HCT116 (cell line): ENCODE measurements around the gene CEACAM1. TPM values are rescaled to one million over a fixed set of nuclear protein-coding genes. Genes with fewer than 3 reads are reported as not detected.

ENCODE experiments used
- ATAC-seq: fragments of 200-7000 bp; cut with Tn5 transposase; 2 replicates; pipeline ENCODE4 v1.9.1; 2020; ENCODE audit warnings: mild to moderate bottlenecking, moderate library complexity
- BruUV-seq: library from RNA; stranded (reverse); fragments of 400-500 nt; replicated peaks from 2 replicates; lab custom pipeline; 2021; lab: Mats Ljungman, UMichigan
- CTCF ChIA-PET: fragments of 300-600 bp; sonication (Branson Sonifier 250); formaldehyde crosslinking; loops from one replicate; lab custom pipeline; 2021; ENCODE audit warnings: antibody characterized with exemption; lab: Charles Lee
- POLR2A ChIA-PET: fragments of 300-600, 350-600 bp; sonication (Branson Sonifier 250); formaldehyde crosslinking; loops from one replicate; lab custom pipeline; 2021; ENCODE audit warnings: antibody characterized with exemption; lab: Charles Lee
- RAD21 ChIA-PET, 2 experiments: fragments of 300-600 bp; sonication (Branson Sonifier 250); formaldehyde crosslinking; loops; one replicate each; lab custom pipeline; 2023; ENCODE audit warnings: low total read pairs in 2 of 2; ENCODE audit not compliant: uncharacterized antibody in 2 of 2, unreplicated experiment in 2 of 2, low non-redundant PET in 1 of 2; lab: Charles Lee
- DNase-seq: peaks from one replicate; pipeline ENCODE4 v3.0.0-alpha.2; 2010; ENCODE audit warnings: low read depth, low spot score
- H2AFZ ChIP-seq: fragments of 200-600 bp; shearing (Covaris generic), sonication (generic); 2 replicates; pipeline ENCODE4 v1.6.1; 2017; ENCODE audit warnings: low read depth, mixed run types, mixed read lengths, antibody characterized with exemption, low read length; ENCODE audit not compliant: poor library complexity, severe bottlenecking
- H3K27ac ChIP-seq: 2 replicates; pipeline ENCODE4 v1.5.1; 2012; ENCODE audit warnings: low read depth, low read length
- H3K27me3 ChIP-seq: fragments of 200-600 bp; sonication (generic); 2 replicates; pipeline ENCODE4 v1.6.1; 2016; ENCODE audit warnings: mixed run types, low read length, mixed read lengths; ENCODE audit not compliant: insufficient read depth
- H3K36me3 ChIP-seq, 2 experiments: fragments of 200-500 bp in 1 of 2; fragments of 200-600 bp in 1 of 2; sonication (Bioruptor generic) in 1 of 2; sonication (generic) in 1 of 2; 2 replicates each; pipeline versions ENCODE4 v1.5.1 to v1.6.1; 2014 to 2016; ENCODE audit warnings: low read length in 2 of 2, inconsistent platforms in 1 of 2, mixed read lengths in 1 of 2, mixed run types in 1 of 2; ENCODE audit not compliant: insufficient read depth in 2 of 2, control insufficient read depth in 1 of 2
- H3K4me1 ChIP-seq, 2 experiments: fragments of 200-600 bp in 1 of 2; sonication (generic) in 1 of 2; 2 replicates each; pipeline versions ENCODE4 v1.5.1 to v1.6.1; 2012 to 2017; ENCODE audit warnings: low read length in 2 of 2, inconsistent platforms in 1 of 2, mild to moderate bottlenecking in 1 of 2, mixed read lengths in 1 of 2, mixed run types in 1 of 2, moderate library complexity in 1 of 2; ENCODE audit not compliant: insufficient read depth in 2 of 2, control insufficient read depth in 1 of 2
- H3K4me2 ChIP-seq: fragments of 200-600 bp; sonication (generic); 2 replicates; pipeline ENCODE4 v1.6.1; 2017; ENCODE audit warnings: mixed run types, low read length, mixed read lengths
- H3K4me3 ChIP-seq, 2 experiments: fragments of 200-600 bp in 1 of 2; sonication (generic) in 1 of 2; replicated peaks in 1 of 2; 2 replicates each; pipeline ENCODE4 v1.5.1; 2011 to 2016; ENCODE audit warnings: low read length in 2 of 2, control low read depth in 1 of 2, low read depth in 1 of 2, mild to moderate bottlenecking in 1 of 2, mixed read lengths in 1 of 2, mixed run types in 1 of 2
- H3K79me2 ChIP-seq: fragments of 200-600 bp; sonication (generic); 2 replicates; pipeline ENCODE4 v1.6.1; 2017; ENCODE audit warnings: mild to moderate bottlenecking, mixed run types, low read length, moderate library complexity, mixed read lengths; ENCODE audit not compliant: insufficient read depth
- H3K9ac ChIP-seq: fragments of 200-600 bp; sonication (generic); 2 replicates; pipeline ENCODE4 v1.6.1; 2016; ENCODE audit warnings: low read length, mixed read lengths
- H3K9me2 ChIP-seq: fragments of 200-600 bp; sonication (generic), shearing (Covaris generic); 2 replicates; pipeline ENCODE4 v1.6.1; 2017; ENCODE audit warnings: mixed run types, mild to moderate bottlenecking, moderate library complexity; ENCODE audit not compliant: insufficient read depth
- H3K9me3 ChIP-seq, 2 experiments: fragments of 200-500 bp in 1 of 2; fragments of 200-600 bp in 1 of 2; sonication (Bioruptor generic) in 1 of 2; sonication (generic) in 1 of 2; 2 replicates each; pipeline ENCODE4 v1.6.1; 2014 to 2017; ENCODE audit warnings: low read length in 2 of 2, mixed read lengths in 2 of 2, inconsistent platforms in 1 of 2, low read depth in 1 of 2, mild to moderate bottlenecking in 1 of 2, mixed run types in 1 of 2, moderate library complexity in 1 of 2; ENCODE audit not compliant: control insufficient read depth in 1 of 2, insufficient read depth in 1 of 2
- H4K20me1 ChIP-seq: fragments of 200-600 bp; sonication (generic), shearing (Covaris generic); 2 replicates; pipeline ENCODE4 v1.6.1; 2017; ENCODE audit warnings: mixed run types, mild to moderate bottlenecking, moderate library complexity; ENCODE audit not compliant: insufficient read depth
- ATF3 ChIP-seq: IDR thresholded peaks from 2 replicates; pipeline ENCODE4 v1.6.1; 2012
- EGR1 ChIP-seq: IDR thresholded peaks from 2 replicates; pipeline ENCODE4 v1.6.1; 2012; ENCODE audit warnings: low read depth
- EZH2phosphoT487 ChIP-seq: fragments of 200-600 bp; IDR thresholded peaks from 2 replicates; pipeline ENCODE4 v1.6.1; 2018; ENCODE audit warnings: antibody characterized with exemption, borderline replicate concordance
- FOSL1 ChIP-seq: IDR thresholded peaks from 2 replicates; pipeline ENCODE4 v1.6.1; 2012; ENCODE audit warnings: low read depth
- RAD21 ChIP-seq: IDR thresholded peaks from 2 replicates; pipeline ENCODE4 v1.6.1; 2012; ENCODE audit warnings: low read depth, mild to moderate bottlenecking
- REST ChIP-seq: IDR thresholded peaks from 2 replicates; pipeline ENCODE4 v1.6.1; 2012; ENCODE audit warnings: low read depth
- SIN3A ChIP-seq: IDR thresholded peaks from 2 replicates; pipeline ENCODE4 v1.6.1; 2012; ENCODE audit warnings: low read depth
- SRF ChIP-seq: IDR thresholded peaks from 2 replicates; pipeline ENCODE4 v1.6.1; 2012; ENCODE audit warnings: low read depth
- ZFX ChIP-seq: fragments of 450-650 bp; IDR thresholded peaks from 2 replicates; pipeline ENCODE4 v1.6.1; 2017
- intact Hi-C: fragments of 100-400 bp; cut with micrococcal nuclease; formaldehyde crosslinking; loops from 2 replicates; pipeline ENCODE4 v1.10.0; 2022
- total RNA-seq: library from RNA; stranded (reverse); gene quantifications from one replicate; pipeline ENCODE4 v1.2.1, GENCODE V29; 2021; ENCODE audit not compliant: unreplicated experiment

Gene CEACAM1
- total RNA-seq, 1 experiment from 2014 or later = 1.2 TPM

- CTCF ChIA-PET = interaction anchor here (1.2 to 2.3 kb wide), 2 partner anchors 29 to 60 kb away, joined by 5 to 10 read pairs; partner anchors contain the start of gene CEACAM1
- Histone ChIP-seq H3K27me3 (no peaks in the 10 kb centered on the region), H3K9ac (no peak overlapping the region), H3K9me2 (no peaks in the 10 kb centered on the region), H3K4me3 (no peak overlapping the region), H2AFZ (no peak overlapping the region), H3K9me3 (no peaks in the 10 kb centered on the region), H4K20me1 (no peaks in the 10 kb centered on the region), H3K36me3 (no peaks in the 10 kb centered on the region), H3K27ac (no peak overlapping the region), H3K79me2 (no peaks in the 10 kb centered on the region), H3K4me1 (peaks cover 36 to 55% of the 10 kb centered on the region in 2 experiments), H3K4me2 (peak overlapping the region; percentile 26; the same call in 1 of the 2 replicates)
- no peak for DNase-seq
- no TSS peak for BruUV-seq
- POLR2A ChIA-PET = no interaction called here
- TF ChIP-seq REST (no peak), SRF (no peak), FOSL1 (no peak), ZFX (no peak), ATF3 (no peak), SIN3A (no peak), RAD21 (no peak), EGR1 (no peak), EZH2phosphoT487 (no peak)
- RAD21 ChIA-PET = no interaction called here
- intact Hi-C loops = no loop called here
- no peak for ATAC-seq
These were observed 58.7 kb downstream of the CEACAM1 start for GRCh38 chr19:42469311-42470235.
